Spinal cord (tissue), 10 donors: ENCODE measurements around the gene RAX. TPM values are rescaled to one million over a fixed set of nuclear protein-coding genes. Genes with fewer than 3 reads are reported as not detected.

Source experiments
- DNase-seq, 6 donors: peaks; one replicate each; pipeline versions ENCODE4 v3.0.0 to v3.0.0-alpha.2; 2013 to 2015; ENCODE audit warnings: low spot score in 6 of 6, low read depth in 4 of 6
- H3K27ac ChIP-seq: one replicate; pipeline ENCODE4 v1.5.1; 2013; ENCODE audit warnings: low read depth, low read length, control low read depth
- H3K27me3 ChIP-seq: one replicate; pipeline ENCODE4 v1.6.1; 2013; ENCODE audit warnings: low read length; ENCODE audit not compliant: control insufficient read depth, insufficient read depth
- H3K36me3 ChIP-seq: one replicate; pipeline ENCODE4 v1.6.1; 2013; ENCODE audit warnings: low read length; ENCODE audit not compliant: control insufficient read depth, insufficient read depth
- H3K4me1 ChIP-seq: one replicate; pipeline ENCODE4 v1.6.1; 2013; ENCODE audit warnings: low read length; ENCODE audit not compliant: control insufficient read depth, insufficient read depth
- H3K4me3 ChIP-seq: one replicate; pipeline ENCODE4 v1.5.1; 2013; ENCODE audit warnings: low read depth, low read length, control low read depth
- H3K9me3 ChIP-seq: one replicate; pipeline ENCODE4 v1.6.1; 2013; ENCODE audit warnings: low read length; ENCODE audit not compliant: control insufficient read depth, insufficient read depth
- WGBS: methylation state at CpG from one replicate; pipeline ENCODE4 v1.1.5; 2013; ENCODE audit warnings: missing lambda C conversion rate; ENCODE audit not compliant: insufficient coverage; 5-methylcytosine and 5-hydroxymethylcytosine counted together
- polyA plus RNA-seq, 2 donors: library from polyadenylated mRNA; unstranded; fragments of 120-200 nt; gene quantifications; one replicate each; pipeline ENCODE4 v1.2.1, GENCODE V29; 2013; ENCODE audit not compliant: insufficient read length in 2 of 2
- total RNA-seq, 2 donors: library from RNA; depleted of rRNA in 1 of 2; stranded (reverse); fragments of 120-200 nt in 1 of 2; fragments of >200 nt in 1 of 2; gene quantifications; one replicate each; pipeline versions ENCODE4 v1.2.3 to v1.2.4, GENCODE V29; 2013 to 2014
- donor health status: healthy.

The RAX gene
- total and polyA plus RNA-seq, 4 donors, result 0.22 TPM; not detected in 3

- WGBS, result 48% methylated on average over 3 of the region's 4 CpGs
- peak in 2 of 6 donors; percentile 12 to 31 for DNase-seq
- Histone ChIP-seq H3K4me1 (no peaks in the 10 kb centered on the region), H3K9me3 (no peaks in the 10 kb centered on the region), H3K27me3 (peaks cover 6% of the 10 kb centered on the region), H3K27ac (no peak overlapping the region), H3K4me3 (no peak overlapping the region), H3K36me3 (no peaks in the 10 kb centered on the region)
Measured at GRCh38 chr18:59301929-59302328, 28.7 kb upstream of the RAX start.

- DNase-seq, result no peak
- Histone ChIP-seq H3K36me3 (no peaks in the 10 kb centered on the region), H3K4me3 (no peak overlapping the region), H3K4me1 (no peaks in the 10 kb centered on the region), H3K9me3 (no peaks in the 10 kb centered on the region), H3K27ac (no peak overlapping the region), H3K27me3 (peaks cover 6% of the 10 kb centered on the region)
- WGBS, result 65% methylated on average over 2 of the region's 3 CpGs
Measured at GRCh38 chr18:59300676-59301285, 27.5 kb upstream of the RAX start.

- H3K27me3 ChIP-seq, result peaks cover 6% of the 10 kb centered on the region
- WGBS, result 90% methylated on average over 4 of the region's 8 CpGs
Measured at GRCh38 chr18:59298871-59299270, 25.6 kb upstream of the RAX start.

GRCh38 chr18:59293317-59293716, 20.1 kb upstream of the RAX start:
- H3K27me3 ChIP-seq, result peaks cover 10% of the 10 kb centered on the region
- H3K4me3 ChIP-seq, result no peak overlapping the region
- no peaks in the 10 kb centered on the region for H3K4me1 ChIP-seq
- no peak for DNase-seq
- H3K9me3 ChIP-seq, result no peaks in the 10 kb centered on the region
- H3K27ac ChIP-seq, result no peak overlapping the region
- no peaks in the 10 kb centered on the region for H3K36me3 ChIP-seq

More at GRCh38 chr18:59298871-59299270, 25.6 kb upstream of the RAX start:
- Histone ChIP-seq H3K9me3 (no peaks in the 10 kb centered on the region), H3K36me3 (no peaks in the 10 kb centered on the region), H3K27ac (no peak overlapping the region), H3K4me3 (no peak overlapping the region), H3K4me1 (no peaks in the 10 kb centered on the region)
- no peak for DNase-seq

GRCh38 chr18:59286341-59286740, 13.1 kb upstream of the RAX start:
- Histone ChIP-seq H3K27me3 (peaks cover 32% of the 10 kb centered on the region), H3K9me3 (no peaks in the 10 kb centered on the region), H3K36me3 (no peaks in the 10 kb centered on the region), H3K27ac (no peak overlapping the region), H3K4me3 (no peak overlapping the region), H3K4me1 (no peaks in the 10 kb centered on the region)
- 50% methylated on average over 2 of the region's 6 CpGs for WGBS
- no peak for DNase-seq

- no peak for DNase-seq
- H3K4me3 ChIP-seq, result no peak overlapping the region
- H3K4me1 ChIP-seq, result no peaks in the 10 kb centered on the region
- WGBS, result 92% methylated on average over 2 of the region's 11 CpGs
- no peak overlapping the region for H3K27ac ChIP-seq
- H3K9me3 ChIP-seq, result no peaks in the 10 kb centered on the region
- H3K36me3 ChIP-seq, result no peaks in the 10 kb centered on the region
- H3K27me3 ChIP-seq, result peaks cover 51% of the 10 kb centered on the region
Measured at GRCh38 chr18:59282341-59282740, 9.1 kb upstream of the RAX start.

- DNase-seq, result no peak
- Histone ChIP-seq H3K27me3 (peaks cover 66% of the 10 kb centered on the region), H3K36me3 (no peaks in the 10 kb centered on the region), H3K9me3 (no peaks in the 10 kb centered on the region), H3K27ac (no peak overlapping the region), H3K4me3 (no peak overlapping the region), H3K4me1 (no peaks in the 10 kb centered on the region)
- WGBS, result 64% methylated on average over 1 of the region's 1 CpG
Measured at GRCh38 chr18:59279722-59280121, 6.5 kb upstream of the RAX start.

GRCh38 chr18:59279193-59279592, 5.9 kb upstream of the RAX start:
- Histone ChIP-seq H3K27ac (no peak overlapping the region), H3K27me3 (peaks cover 71% of the 10 kb centered on the region), H3K36me3 (no peaks in the 10 kb centered on the region), H3K9me3 (no peaks in the 10 kb centered on the region), H3K4me1 (peaks cover 3% of the 10 kb centered on the region), H3K4me3 (no peak overlapping the region)
- WGBS, result 75% methylated on average over 2 of the region's 3 CpGs
- DNase-seq, result no peak

GRCh38 chr18:59278793-59279192, 5.5 kb upstream of the RAX start:
- H3K27me3 ChIP-seq, result peaks cover 73% of the 10 kb centered on the region
- H3K27ac ChIP-seq, result no peak overlapping the region
- H3K36me3 ChIP-seq, result no peaks in the 10 kb centered on the region
- H3K9me3 ChIP-seq, result no peaks in the 10 kb centered on the region
- DNase-seq, result no peak
- WGBS, result 100% methylated on average over 1 of the region's 5 CpGs
- H3K4me1 ChIP-seq, result peaks cover 7% of the 10 kb centered on the region
- H3K4me3 ChIP-seq, result no peak overlapping the region

GRCh38 chr18:59276047-59276446, 2.8 kb upstream of the RAX start:
- Histone ChIP-seq H3K27me3 (peaks cover 84% of the 10 kb centered on the region), H3K9me3 (no peaks in the 10 kb centered on the region), H3K27ac (no peak overlapping the region), H3K36me3 (no peaks in the 10 kb centered on the region), H3K4me3 (no peak overlapping the region), H3K4me1 (peaks cover 27% of the 10 kb centered on the region)
- no peak for DNase-seq
- 17% methylated on average over 5 of the region's 5 CpGs for WGBS
